ENCODE results near the gene HECA.

DNA sequence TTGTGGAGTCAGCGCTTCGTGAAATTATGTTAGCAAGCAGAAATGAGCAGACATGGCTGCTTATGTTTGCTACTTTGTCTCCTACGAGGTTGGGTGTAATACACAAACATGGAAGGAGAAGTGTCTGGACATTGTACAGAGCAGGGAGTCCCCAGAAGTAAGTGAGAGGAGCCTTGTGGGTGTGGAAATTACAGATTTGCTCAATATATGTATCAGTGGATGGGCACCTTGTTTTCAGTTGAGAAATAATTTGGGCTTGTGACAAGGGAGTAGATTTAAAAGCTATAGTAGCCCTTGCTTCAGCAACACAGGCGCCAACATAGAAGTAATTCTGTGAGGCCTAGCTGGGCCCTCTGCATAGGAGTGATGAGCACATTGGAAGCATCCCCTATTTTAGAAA lies 49.2 kb downstream of the HECA start:
- no peak for TF ChIP-seq EZH2 (IDR thresholded peaks at IDR 0.05; ENCODE audit: low read length, unreplicated experiment)
- TF ChIP-seq, protein P1, sequence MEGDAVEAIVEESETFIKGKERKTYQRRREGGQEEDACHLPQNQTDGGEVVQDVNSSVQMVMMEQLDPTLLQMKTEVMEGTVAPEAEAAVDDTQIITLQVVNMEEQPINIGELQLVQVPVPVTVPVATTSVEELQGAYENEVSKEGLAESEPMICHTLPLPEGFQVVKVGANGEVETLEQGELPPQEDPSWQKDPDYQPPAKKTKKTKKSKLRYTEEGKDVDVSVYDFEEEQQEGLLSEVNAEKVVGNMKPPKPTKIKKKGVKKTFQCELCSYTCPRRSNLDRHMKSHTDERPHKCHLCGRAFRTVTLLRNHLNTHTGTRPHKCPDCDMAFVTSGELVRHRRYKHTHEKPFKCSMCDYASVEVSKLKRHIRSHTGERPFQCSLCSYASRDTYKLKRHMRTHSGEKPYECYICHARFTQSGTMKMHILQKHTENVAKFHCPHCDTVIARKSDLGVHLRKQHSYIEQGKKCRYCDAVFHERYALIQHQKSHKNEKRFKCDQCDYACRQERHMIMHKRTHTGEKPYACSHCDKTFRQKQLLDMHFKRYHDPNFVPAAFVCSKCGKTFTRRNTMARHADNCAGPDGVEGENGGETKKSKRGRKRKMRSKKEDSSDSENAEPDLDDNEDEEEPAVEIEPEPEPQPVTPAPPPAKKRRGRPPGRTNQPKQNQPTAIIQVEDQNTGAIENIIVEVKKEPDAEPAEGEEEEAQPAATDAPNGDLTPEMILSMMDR (conservative IDR thresholded peaks at IDR 0.05; ENCODE audit: low read depth, low read length) = no peak
- TF ChIP-seq EZH2phosphoT487 (IDR thresholded peaks at IDR 0.05; ENCODE audit: borderline replicate concordance, low read length) = no peak

All from PC-3 (cell line).